Activated naive CD8-positive, alpha-beta T cell treated with anti-CD3 and anti-CD28 coated beads, Interleukin-2, amount 50 U/mL, for 24 hours (primary cell): ENCODE data around the gene NGB.

Experiments
- ATAC-seq: fragments of 150-1000 bp; cut with Tn5 transposase; one replicate; pipeline ENCODE4 v1.10.0; 2021
- DNase-seq: peaks from one replicate; pipeline ENCODE4 v3.0.0; 2021
- H3K27ac Mint-ChIP-seq: one replicate; pipeline ENCODE4 v1.8.0; 2021; ENCODE audit warnings: mild to moderate bottlenecking, mixed read lengths
- H3K27me3 Mint-ChIP-seq: one replicate; pipeline ENCODE4 v1.8.0; 2021; ENCODE audit warnings: mixed read lengths
- H3K36me3 Mint-ChIP-seq: one replicate; pipeline ENCODE4 v1.8.0; 2021; ENCODE audit warnings: low read depth, mixed read lengths
- H3K4me1 Mint-ChIP-seq: one replicate; pipeline ENCODE4 v1.8.0; 2021; ENCODE audit warnings: mixed read lengths
- H3K4me3 Mint-ChIP-seq: one replicate; pipeline ENCODE4 v1.8.0; 2021; ENCODE audit warnings: mild to moderate bottlenecking, moderate library complexity, mixed read lengths
- H3K9me3 Mint-ChIP-seq: one replicate; pipeline ENCODE4 v1.8.0; 2021; ENCODE audit warnings: mixed read lengths

The NGB gene

DNA sequence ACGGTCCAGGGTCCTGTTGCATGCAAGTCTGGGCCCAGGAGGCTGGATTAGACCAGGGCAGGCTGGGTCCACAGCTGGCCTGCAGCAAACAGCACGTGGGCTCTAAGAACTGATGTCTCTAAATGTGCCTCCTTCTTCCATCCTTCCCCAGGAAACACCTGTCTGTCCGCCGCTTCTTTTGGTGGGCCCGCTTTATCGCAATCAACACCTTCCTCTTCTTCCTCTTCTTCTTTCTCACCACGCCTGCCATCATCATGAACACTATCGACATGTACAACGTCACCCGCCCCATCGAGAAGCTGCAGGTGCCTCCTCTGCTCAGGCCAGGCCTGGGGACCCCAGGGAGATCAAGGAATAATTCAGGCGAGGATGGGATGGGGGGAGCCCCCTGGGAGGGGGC is 28.3 kb downstream of the NGB start:
- no peak for ATAC-seq
- Mint-ChIP-seq H3K4me3 (no peak overlapping the region), H3K27ac (no peak overlapping the region), H3K4me1 (peaks cover 7% of the 10 kb centered on the region), H3K27me3 (no peaks in the 10 kb centered on the region), H3K9me3 (no peaks in the 10 kb centered on the region), H3K36me3 (no peaks in the 10 kb centered on the region)
- DNase-seq: no peak

DNA sequence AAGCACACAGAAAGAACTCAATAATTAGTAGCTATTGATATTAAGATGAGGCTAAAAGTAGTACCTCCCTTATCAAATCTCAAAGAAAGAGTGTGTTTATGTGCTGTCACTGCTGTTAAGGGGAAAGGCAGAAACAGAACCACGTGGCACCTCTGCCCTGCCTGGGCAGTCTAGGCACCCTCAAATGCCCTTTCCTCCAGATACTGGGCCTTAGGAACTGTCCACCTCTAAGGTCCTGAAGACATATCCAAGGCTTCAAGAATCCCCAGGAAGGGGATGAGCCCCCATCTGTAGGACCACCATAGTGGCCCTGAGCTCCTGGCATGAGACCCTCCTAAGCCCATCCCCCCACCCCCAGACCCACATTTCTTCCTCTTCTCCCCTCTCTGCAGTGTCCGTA is 29.1 kb downstream of the NGB start:
- Mint-ChIP-seq H3K27ac (no peak overlapping the region), H3K27me3 (no peaks in the 10 kb centered on the region), H3K4me3 (no peak overlapping the region), H3K36me3 (no peaks in the 10 kb centered on the region), H3K4me1 (peaks cover 7% of the 10 kb centered on the region), H3K9me3 (no peaks in the 10 kb centered on the region)
- no peak for DNase-seq
- ATAC-seq: no peak

- Mint-ChIP-seq H3K27me3 (no peaks in the 10 kb centered on the region), H3K27ac (no peak overlapping the region), H3K36me3 (no peaks in the 10 kb centered on the region), H3K4me3 (no peak overlapping the region), H3K9me3 (no peaks in the 10 kb centered on the region), H3K4me1 (peaks cover 7% of the 10 kb centered on the region)
- no peak for ATAC-seq
- no peak for DNase-seq
These were observed 30.6 kb downstream of the NGB start for GRCh38 chr14:77240336-77240915.

DNA sequence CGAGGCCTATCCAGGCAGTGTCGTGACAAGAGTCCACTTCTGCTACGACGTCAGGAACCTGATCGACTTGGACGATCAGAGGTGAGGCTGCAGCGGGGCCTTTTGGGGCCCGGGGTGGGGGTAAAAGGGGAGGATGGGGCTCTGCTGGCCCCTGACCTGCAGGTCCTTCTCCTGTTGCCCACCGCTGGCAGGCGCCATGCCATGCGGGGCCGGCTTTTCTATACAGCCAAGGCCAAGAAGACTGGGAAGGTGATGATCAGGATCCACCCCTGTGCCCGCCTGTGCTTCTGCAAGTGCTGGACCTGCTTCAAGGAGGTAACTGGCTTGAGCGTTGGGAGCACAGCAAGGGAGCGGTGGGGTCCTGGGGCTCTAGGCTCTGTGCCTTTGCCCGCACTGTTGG is 31.6 kb downstream of the NGB start:
- H3K27me3 Mint-ChIP-seq: no peaks in the 10 kb centered on the region
- no peaks in the 10 kb centered on the region for H3K36me3 Mint-ChIP-seq
- H3K4me3 Mint-ChIP-seq: no peak overlapping the region
- no peaks in the 10 kb centered on the region for H3K9me3 Mint-ChIP-seq
- peaks cover 7% of the 10 kb centered on the region for H3K4me1 Mint-ChIP-seq
- ATAC-seq: no peak
- DNase-seq: no peak
- H3K27ac Mint-ChIP-seq: no peak overlapping the region

- Mint-ChIP-seq H3K27me3 (no peaks in the 10 kb centered on the region), H3K9me3 (no peaks in the 10 kb centered on the region), H3K4me3 (no peak overlapping the region), H3K27ac (no peak overlapping the region), H3K36me3 (no peaks in the 10 kb centered on the region), H3K4me1 (peaks cover 7% of the 10 kb centered on the region)
- DNase-seq: no peak
- ATAC-seq: no peak
These were observed 32.0 kb downstream of the NGB start for GRCh38 chr14:77238996-77239395.

GRCh38 chr14:77238356-77238755 is 32.6 kb downstream of the NGB start:
- no peak overlapping the region for H3K4me3 Mint-ChIP-seq
- ATAC-seq (no peak), DNase-seq (no peak)
- H3K9me3 Mint-ChIP-seq: no peaks in the 10 kb centered on the region
- H3K36me3 Mint-ChIP-seq: no peaks in the 10 kb centered on the region
- H3K27ac Mint-ChIP-seq: no peak overlapping the region
- H3K4me1 Mint-ChIP-seq: peaks cover 3% of the 10 kb centered on the region
- no peaks in the 10 kb centered on the region for H3K27me3 Mint-ChIP-seq

DNA sequence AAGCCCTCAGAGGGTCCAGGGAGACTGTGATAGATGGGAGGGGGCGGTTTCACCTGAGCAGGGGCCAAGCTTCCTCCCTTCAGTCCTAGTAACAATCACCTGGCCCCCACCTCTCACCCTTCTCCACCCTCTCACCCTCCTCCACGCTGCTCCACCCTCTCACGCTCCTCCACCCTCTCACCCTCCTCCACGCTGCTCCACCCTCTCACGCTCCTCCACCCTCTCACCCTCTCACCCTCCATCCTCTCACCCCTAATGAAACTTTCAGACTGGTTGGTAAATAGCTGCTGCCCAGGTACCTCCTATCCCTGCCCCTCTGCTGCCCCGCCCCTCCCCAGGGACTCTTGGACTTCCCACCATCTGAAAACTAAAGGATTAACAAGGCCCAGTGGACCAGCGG is 34.2 kb downstream of the NGB start:
- Mint-ChIP-seq H3K27ac (no peak overlapping the region), H3K27me3 (no peaks in the 10 kb centered on the region), H3K9me3 (no peaks in the 10 kb centered on the region), H3K4me3 (no peak overlapping the region), H3K4me1 (no peaks in the 10 kb centered on the region), H3K36me3 (no peaks in the 10 kb centered on the region)
- ATAC-seq (no peak), DNase-seq (no peak)

- Mint-ChIP-seq H3K36me3 (no peaks in the 10 kb centered on the region), H3K27me3 (no peaks in the 10 kb centered on the region), H3K4me3 (no peak overlapping the region), H3K4me1 (no peaks in the 10 kb centered on the region), H3K27ac (no peak overlapping the region), H3K9me3 (no peaks in the 10 kb centered on the region)
- no peak for ATAC-seq
- no peak for DNase-seq
These were observed 39.3 kb downstream of the NGB start for GRCh38 chr14:77231721-77232120.

DNA sequence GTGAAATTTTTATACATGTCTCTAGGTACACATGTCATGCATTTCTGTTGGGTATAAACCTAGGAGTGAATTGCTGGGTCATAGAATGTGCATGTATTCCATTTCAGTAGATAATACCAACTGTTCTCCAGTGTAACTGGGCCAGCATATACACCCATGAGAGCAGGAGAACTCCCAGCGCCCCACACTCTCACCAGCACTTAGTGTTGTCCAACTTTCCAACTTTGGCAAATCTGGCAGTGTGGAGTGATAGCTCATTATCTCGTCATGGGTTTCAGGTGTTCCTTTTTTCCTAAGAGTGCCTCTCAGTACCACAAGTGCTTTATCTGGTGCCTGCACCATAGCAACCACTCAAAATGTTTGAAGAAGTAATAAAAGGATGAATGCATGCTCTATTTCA is 40.1 kb downstream of the NGB start:
- DNase-seq (no peak), ATAC-seq (no peak)
- H3K36me3 Mint-ChIP-seq: no peaks in the 10 kb centered on the region
- no peaks in the 10 kb centered on the region for H3K27me3 Mint-ChIP-seq
- H3K4me3 Mint-ChIP-seq: no peak overlapping the region
- no peaks in the 10 kb centered on the region for H3K4me1 Mint-ChIP-seq
- no peaks in the 10 kb centered on the region for H3K9me3 Mint-ChIP-seq
- no peak overlapping the region for H3K27ac Mint-ChIP-seq

DNA sequence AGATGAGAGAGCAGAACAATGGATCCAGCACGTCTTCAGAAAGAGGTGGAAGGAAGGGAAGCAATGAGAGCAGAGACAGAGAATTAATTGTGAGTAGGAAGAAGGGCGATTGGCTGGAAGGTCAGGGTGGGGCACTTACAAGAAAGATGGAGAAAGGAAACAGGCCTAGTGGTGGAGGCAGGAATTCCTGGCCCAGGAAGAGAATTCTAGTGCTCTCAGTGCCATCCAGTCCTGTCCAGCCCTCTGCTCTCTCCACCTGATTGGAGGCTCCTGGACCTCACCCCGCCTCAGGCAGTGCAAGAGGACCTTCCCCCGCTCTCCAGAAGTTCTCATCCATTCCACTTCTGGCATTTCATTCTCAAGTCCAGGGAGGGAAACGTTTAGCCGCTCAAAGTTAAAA is 43.0 kb downstream of the NGB start:
- DNase-seq: no peak
- no peaks in the 10 kb centered on the region for H3K4me1 Mint-ChIP-seq
- H3K4me3 Mint-ChIP-seq: no peak overlapping the region
- no peak for ATAC-seq
- H3K9me3 Mint-ChIP-seq: no peaks in the 10 kb centered on the region
- H3K27ac Mint-ChIP-seq: no peak overlapping the region
- no peaks in the 10 kb centered on the region for H3K36me3 Mint-ChIP-seq
- no peaks in the 10 kb centered on the region for H3K27me3 Mint-ChIP-seq

DNA sequence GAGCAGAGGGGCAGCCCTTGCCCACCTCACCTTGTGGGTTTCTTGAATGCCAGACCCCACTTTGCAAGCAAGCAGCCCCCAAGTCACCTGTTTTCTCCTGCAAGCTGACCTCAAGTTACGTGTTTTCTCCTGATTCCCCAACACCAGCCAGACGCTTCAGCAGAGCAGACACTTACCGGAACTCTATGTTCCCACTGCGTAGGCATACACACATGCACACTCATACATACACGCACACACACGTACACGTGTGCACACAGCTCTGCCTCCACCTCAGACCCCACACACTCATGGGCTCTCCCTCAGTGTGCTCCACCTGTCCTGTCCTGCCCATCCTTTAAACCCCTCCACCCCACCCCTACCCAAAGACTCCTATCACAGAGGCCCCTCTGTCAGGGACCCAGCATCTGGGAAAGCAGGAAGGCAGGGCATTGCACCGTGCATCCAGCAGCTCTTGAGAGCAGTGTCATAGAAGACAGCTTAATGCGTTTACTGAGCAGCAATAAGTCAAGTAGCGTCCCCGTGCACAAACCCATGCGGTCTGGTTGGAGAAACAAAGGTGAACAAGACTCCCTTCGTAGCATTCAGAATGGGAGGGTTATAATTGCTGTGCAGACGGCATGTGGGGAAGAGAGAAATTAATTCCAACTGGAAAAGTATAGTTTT is 45.0 kb downstream of the NGB start:
- H3K4me3 Mint-ChIP-seq: no peak overlapping the region
- H3K36me3 Mint-ChIP-seq: no peaks in the 10 kb centered on the region
- peaks cover 4% of the 10 kb centered on the region for H3K27me3 Mint-ChIP-seq
- H3K9me3 Mint-ChIP-seq: peaks cover 4% of the 10 kb centered on the region
- H3K27ac Mint-ChIP-seq: no peak overlapping the region
- H3K4me1 Mint-ChIP-seq: no peaks in the 10 kb centered on the region
- no peak for ATAC-seq
- DNase-seq: no peak

- no peak for DNase-seq
- H3K4me3 Mint-ChIP-seq: no peak overlapping the region
- peaks cover 4% of the 10 kb centered on the region for H3K27me3 Mint-ChIP-seq
- H3K27ac Mint-ChIP-seq: no peak overlapping the region
- peaks cover 4% of the 10 kb centered on the region for H3K9me3 Mint-ChIP-seq
- ATAC-seq: no peak
- H3K4me1 Mint-ChIP-seq: no peaks in the 10 kb centered on the region
- H3K36me3 Mint-ChIP-seq: no peaks in the 10 kb centered on the region
These were observed 45.8 kb downstream of the NGB start for GRCh38 chr14:77225254-77225653.

DNA sequence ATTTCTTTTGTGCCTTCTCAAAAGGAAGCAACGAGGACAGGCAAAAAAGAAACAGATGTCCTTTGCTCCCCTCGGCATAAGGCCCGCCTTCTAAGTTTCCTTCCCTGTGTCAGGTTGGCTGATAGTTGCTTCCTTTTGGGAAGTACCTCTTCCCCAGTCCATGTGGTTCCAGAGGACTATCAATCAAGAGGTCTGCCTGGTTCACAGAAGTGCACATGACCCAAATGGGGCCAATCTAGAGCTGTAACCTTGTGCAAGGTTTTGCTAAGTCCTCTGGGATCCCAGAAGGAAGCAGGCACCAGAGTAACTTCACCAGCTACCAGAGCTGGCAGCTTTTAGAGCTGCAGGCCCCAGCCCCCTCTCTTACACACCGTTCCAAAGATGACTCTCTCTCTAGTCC is 46.8 kb downstream of the NGB start:
- DNase-seq (no peak), ATAC-seq (no peak)
- H3K4me3 Mint-ChIP-seq: no peak overlapping the region
- H3K27ac Mint-ChIP-seq: no peak overlapping the region
- H3K27me3 Mint-ChIP-seq: peaks cover 4% of the 10 kb centered on the region
- peaks cover 4% of the 10 kb centered on the region for H3K9me3 Mint-ChIP-seq
- no peaks in the 10 kb centered on the region for H3K36me3 Mint-ChIP-seq
- no peaks in the 10 kb centered on the region for H3K4me1 Mint-ChIP-seq

DNA sequence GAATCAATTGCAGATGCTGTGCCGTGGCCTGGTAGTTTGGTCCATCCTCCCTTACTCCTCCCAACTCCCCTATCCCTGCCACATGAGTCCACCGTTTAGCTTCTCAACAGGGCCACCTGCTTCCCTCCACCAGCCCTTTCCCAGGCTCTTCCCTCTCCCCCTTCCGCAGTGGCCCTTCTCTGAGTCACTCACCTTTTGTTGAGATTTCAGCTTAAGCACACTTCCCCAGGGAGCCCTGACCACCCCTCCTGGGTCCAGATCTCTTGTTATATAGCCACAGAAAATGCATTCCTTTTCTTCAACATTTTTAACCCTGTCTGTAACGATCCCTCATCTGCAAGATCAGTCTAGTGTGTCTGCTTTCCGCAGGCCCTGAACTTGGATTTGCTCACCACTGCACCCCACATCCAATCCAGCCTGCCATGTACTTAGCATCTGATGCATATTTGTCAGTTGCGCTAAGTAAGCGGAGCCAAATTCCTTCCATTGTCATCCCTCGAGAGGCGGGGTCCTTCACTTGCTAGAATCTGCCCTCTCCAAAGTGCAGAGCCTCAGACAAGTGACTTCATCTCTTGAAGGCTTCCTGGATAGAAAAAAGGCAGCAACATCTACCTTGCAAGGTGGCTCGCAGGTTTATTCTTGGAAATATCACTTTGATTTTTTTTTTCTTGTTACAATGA is 48.3 kb downstream of the NGB start:
- Mint-ChIP-seq H3K9me3 (peaks cover 4% of the 10 kb centered on the region), H3K27ac (no peak overlapping the region), H3K4me3 (no peak overlapping the region), H3K4me1 (no peaks in the 10 kb centered on the region), H3K36me3 (no peaks in the 10 kb centered on the region), H3K27me3 (peaks cover 4% of the 10 kb centered on the region)
- no peak for DNase-seq
- no peak for ATAC-seq

DNA sequence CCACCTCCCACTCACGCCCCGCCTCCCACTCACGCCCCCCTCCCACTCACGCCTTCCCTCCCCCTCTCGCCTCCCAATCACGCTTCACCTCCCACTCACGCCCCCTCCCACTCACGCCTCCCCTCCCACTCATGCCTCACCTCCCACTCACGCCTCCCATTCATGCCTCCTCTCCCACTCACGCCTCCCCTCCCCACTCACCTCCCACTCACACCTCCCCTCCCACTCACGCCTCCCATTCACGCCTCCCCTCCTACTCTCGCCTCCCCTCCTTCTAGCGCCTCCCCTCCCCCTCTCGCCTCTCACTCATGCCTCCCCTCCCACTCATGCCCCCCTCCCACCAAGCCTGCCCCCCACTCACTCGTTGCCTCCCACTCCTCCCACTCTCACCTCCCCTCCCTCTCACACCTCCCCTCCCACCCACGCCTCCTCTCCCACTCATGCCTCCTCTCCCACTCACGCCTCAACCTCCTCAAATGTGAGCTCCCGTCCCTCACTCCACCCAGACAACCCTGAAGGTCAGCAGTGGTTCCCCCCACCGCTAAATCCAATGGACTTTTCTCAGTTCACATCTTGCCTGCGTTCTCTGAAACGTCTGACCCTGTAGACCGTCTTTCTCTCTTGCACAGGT is 49.6 kb downstream of the NGB start:
- H3K27ac Mint-ChIP-seq: no peak overlapping the region
- H3K36me3 Mint-ChIP-seq: no peaks in the 10 kb centered on the region
- H3K9me3 Mint-ChIP-seq: peaks cover 4% of the 10 kb centered on the region
- no peak overlapping the region for H3K4me3 Mint-ChIP-seq
- peaks cover 7% of the 10 kb centered on the region for H3K27me3 Mint-ChIP-seq
- ATAC-seq: no peak
- no peaks in the 10 kb centered on the region for H3K4me1 Mint-ChIP-seq
- no peak for DNase-seq
